Jurkat, Clone E6-1 (cell line): ENCODE results near the gene IQSEC1. TPM values are rescaled to one million over a fixed set of nuclear protein-coding genes. Genes with fewer than 3 reads are reported as not detected.

Experiments used
- DNase-seq: peaks from one replicate; pipeline ENCODE4 v3.0.0-alpha.2; 2011; ENCODE audit warnings: low read depth, low spot score
- H3K4me3 ChIP-seq: 2 replicates; pipeline ENCODE4 v1.5.1; 2011; ENCODE audit warnings: mild to moderate bottlenecking, low read length, control low read depth, moderate library complexity
- polyA plus RNA-seq: library from polyadenylated mRNA; unstranded; fragments of >200 nt; gene quantifications from one replicate; pipeline ENCODE4 v1.2.1, GENCODE V29; 2012; ENCODE audit warnings: missing spikeins; ENCODE audit not compliant: insufficient read length, insufficient read depth

Gene IQSEC1
- polyA plus RNA-seq: 18.1 TPM

- DNase-seq: no peak
- H3K4me3 ChIP-seq: no peak within 1 kb of the TSS
These were observed at the start of gene IQSEC1 for GRCh38 chr3:13073326-13074005. Gene IQSEC1 (minus strand): TSS chr3:13073429. CDS start chr3:13073014, 415 bp downstream.

- no peak for DNase-seq
- H3K4me3 ChIP-seq: no peak overlapping the region
These were observed 49.1 kb upstream of the IQSEC1 start for GRCh38 chr3:13122081-13123012.

- no peak for DNase-seq
These were observed 48.3 kb upstream of the IQSEC1 start for GRCh38 chr3:13121553-13122001.

GRCh38 chr3:13120928-13121552 lies 47.8 kb upstream of the IQSEC1 start:
- H3K4me3 ChIP-seq: no peak overlapping the region
- DNase-seq: no peak

More at GRCh38 chr3:13121553-13122001, 48.3 kb upstream of the IQSEC1 start:
- no peak overlapping the region for H3K4me3 ChIP-seq

GRCh38 chr3:13120289-13120927 lies 47.2 kb upstream of the IQSEC1 start:
- H3K4me3 ChIP-seq: no peak overlapping the region
- no peak for DNase-seq

GRCh38 chr3:13119471-13120220 lies 46.4 kb upstream of the IQSEC1 start:
- H3K4me3 ChIP-seq: no peak overlapping the region
- no peak for DNase-seq

- no peak for DNase-seq
- no peak overlapping the region for H3K4me3 ChIP-seq
These were observed 43.2 kb upstream of the IQSEC1 start for GRCh38 chr3:13116426-13116825.

GRCh38 chr3:13115991-13116390 lies 42.8 kb upstream of the IQSEC1 start:
- H3K4me3 ChIP-seq: no peak overlapping the region
- no peak for DNase-seq

- DNase-seq: no peak
- H3K4me3 ChIP-seq: no peak overlapping the region
These were observed 42.3 kb upstream of the IQSEC1 start for GRCh38 chr3:13115576-13115910.

- no peak for DNase-seq
These were observed 41.8 kb upstream of the IQSEC1 start for GRCh38 chr3:13114811-13115575.

GRCh38 chr3:13113346-13114330 lies 40.4 kb upstream of the IQSEC1 start:
- DNase-seq: no peak

More at GRCh38 chr3:13114811-13115575, 41.8 kb upstream of the IQSEC1 start:
- no peak overlapping the region for H3K4me3 ChIP-seq

GRCh38 chr3:13112521-13113345 lies 39.5 kb upstream of the IQSEC1 start:
- no peak for DNase-seq
- no peak overlapping the region for H3K4me3 ChIP-seq

More at GRCh38 chr3:13113346-13114330, 40.4 kb upstream of the IQSEC1 start:
- H3K4me3 ChIP-seq: no peak overlapping the region

- H3K4me3 ChIP-seq: no peak overlapping the region
- DNase-seq: no peak
These were observed 38.8 kb upstream of the IQSEC1 start for GRCh38 chr3:13111873-13112520.

- H3K4me3 ChIP-seq: no peak overlapping the region
These were observed 38.1 kb upstream of the IQSEC1 start for GRCh38 chr3:13111173-13111872.

GRCh38 chr3:13110678-13111116 lies 37.5 kb upstream of the IQSEC1 start:
- no peak overlapping the region for H3K4me3 ChIP-seq
- DNase-seq: no peak

More at GRCh38 chr3:13111173-13111872, 38.1 kb upstream of the IQSEC1 start:
- DNase-seq: no peak
